ENCODE results near the gene FAM135A. TPM values are rescaled to one million over a fixed set of nuclear protein-coding genes. Genes with fewer than 3 reads are reported as not detected.

Gene FAM135A
- total RNA-seq, 6 donors from 2014 or later, result 13.7 to 57.9 (median 29.2) TPM

- no peak overlapping the region for H3K4me3 ChIP-seq
- H3K27me3 ChIP-seq, result no peaks in the 10 kb centered on the region
- H3K27ac ChIP-seq, result peak overlapping the region in 2 of 4 donors; percentile 8 to 52
- DNase-seq (peak in 1 of 2 donors; percentile 82), ATAC-seq (ENCODE audit: low FRiP score in 2 of 2) (peak in 1 of 2 donors; percentile 65)
- H3K4me1 ChIP-seq, result peaks cover 0 to 9% (median 4%) of the 10 kb centered on the region in 4 donors
- H3K36me3 ChIP-seq, result no peaks in the 10 kb centered on the region
- peak in 1 of 4 donors; percentile 8 for TF ChIP-seq EP300 (IDR thresholded peaks at IDR 0.05)
- TF ChIP-seq POLR2AphosphoS5 (IDR thresholded peaks at IDR 0.05), result peak in 1 of 2 donors; percentile 26
- TF ChIP-seq, protein P1, sequence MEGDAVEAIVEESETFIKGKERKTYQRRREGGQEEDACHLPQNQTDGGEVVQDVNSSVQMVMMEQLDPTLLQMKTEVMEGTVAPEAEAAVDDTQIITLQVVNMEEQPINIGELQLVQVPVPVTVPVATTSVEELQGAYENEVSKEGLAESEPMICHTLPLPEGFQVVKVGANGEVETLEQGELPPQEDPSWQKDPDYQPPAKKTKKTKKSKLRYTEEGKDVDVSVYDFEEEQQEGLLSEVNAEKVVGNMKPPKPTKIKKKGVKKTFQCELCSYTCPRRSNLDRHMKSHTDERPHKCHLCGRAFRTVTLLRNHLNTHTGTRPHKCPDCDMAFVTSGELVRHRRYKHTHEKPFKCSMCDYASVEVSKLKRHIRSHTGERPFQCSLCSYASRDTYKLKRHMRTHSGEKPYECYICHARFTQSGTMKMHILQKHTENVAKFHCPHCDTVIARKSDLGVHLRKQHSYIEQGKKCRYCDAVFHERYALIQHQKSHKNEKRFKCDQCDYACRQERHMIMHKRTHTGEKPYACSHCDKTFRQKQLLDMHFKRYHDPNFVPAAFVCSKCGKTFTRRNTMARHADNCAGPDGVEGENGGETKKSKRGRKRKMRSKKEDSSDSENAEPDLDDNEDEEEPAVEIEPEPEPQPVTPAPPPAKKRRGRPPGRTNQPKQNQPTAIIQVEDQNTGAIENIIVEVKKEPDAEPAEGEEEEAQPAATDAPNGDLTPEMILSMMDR (IDR thresholded peaks at IDR 0.05), result no peak
- TF ChIP-seq POLR2A (IDR thresholded peaks at IDR 0.05), result peak in 1 of 4 donors; percentile 20
- no peaks in the 10 kb centered on the region for H3K9me3 ChIP-seq
- whole genome bisulfite sequencing, 2 donors, result 80 to 87% methylated on average over 20 of the region's 20 CpGs
Measured at GRCh38 chr6:70394518-70395300, 18.6 kb upstream of the FAM135A start.

DNA sequence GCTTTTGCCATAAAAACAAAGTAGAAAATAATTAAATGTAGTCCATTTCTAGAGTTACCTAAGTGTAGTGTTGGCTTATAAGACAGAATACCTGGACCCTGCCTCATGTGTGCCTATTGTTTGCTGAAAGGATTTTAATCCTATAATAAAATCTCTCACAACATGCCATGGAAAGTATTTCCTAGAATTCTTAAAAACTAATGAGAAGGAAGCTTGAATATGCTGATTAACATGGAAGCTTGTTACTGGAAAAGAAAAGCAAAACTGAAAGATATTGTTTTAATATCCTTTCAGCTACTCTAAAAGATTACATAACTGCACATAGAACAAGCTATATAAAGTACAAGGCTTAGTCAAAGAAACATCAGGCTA, 18.0 kb upstream of the FAM135A start:
- ATAC-seq (ENCODE audit: low FRiP score in 2 of 2), result no peak
- no peaks in the 10 kb centered on the region for H3K27me3 ChIP-seq

GRCh38 chr6:70396163-70396562, 17.1 kb upstream of the FAM135A start:
- no peak for ATAC-seq (ENCODE audit: low FRiP score in 2 of 2)

More for the DNA sequence above, 18.0 kb upstream of the FAM135A start:
- Histone ChIP-seq H3K4me3 (no peak overlapping the region), H3K36me3 (no peaks in the 10 kb centered on the region), H3K9me3 (no peaks in the 10 kb centered on the region), H3K27ac (peak overlapping the region in 1 of 4 donors; percentile 8), H3K4me1 (peaks cover 0 to 9% (median 4%) of the 10 kb centered on the region in 4 donors)
- TF ChIP-seq POLR2AphosphoS5 (IDR thresholded peaks at IDR 0.05), result no peak
- no peak for TF ChIP-seq POLR2A (IDR thresholded peaks at IDR 0.05)
- no peak for TF ChIP-seq EP300 (IDR thresholded peaks at IDR 0.05)
- TF ChIP-seq, protein P1 (IDR thresholded peaks at IDR 0.05), result no peak
- DNase-seq, result no peak

GRCh38 chr6:70396796-70397729, 16.2 kb upstream of the FAM135A start:
- peak overlapping the region; percentile 11 to 73 (median 54) for H3K27ac ChIP-seq

More at GRCh38 chr6:70396163-70396562, 17.1 kb upstream of the FAM135A start:
- no peaks in the 10 kb centered on the region for H3K27me3 ChIP-seq
- TF ChIP-seq, protein P1 (IDR thresholded peaks at IDR 0.05), result no peak
- TF ChIP-seq POLR2A (IDR thresholded peaks at IDR 0.05), result no peak
- no peak for TF ChIP-seq POLR2AphosphoS5 (IDR thresholded peaks at IDR 0.05)
- TF ChIP-seq EP300 (IDR thresholded peaks at IDR 0.05), result no peak
- no peaks in the 10 kb centered on the region for H3K9me3 ChIP-seq
- DNase-seq, result no peak
- H3K27ac ChIP-seq, result no peak overlapping the region
- 43 to 50% methylated on average over 1 of the region's 1 CpG for WGBS, 2 donors
- peaks cover 0 to 9% (median 4%) of the 10 kb centered on the region in 4 donors for H3K4me1 ChIP-seq
- H3K36me3 ChIP-seq, result no peaks in the 10 kb centered on the region
- H3K4me3 ChIP-seq, result no peak overlapping the region

More at GRCh38 chr6:70396796-70397729, 16.2 kb upstream of the FAM135A start:
- peaks cover 0 to 9% (median 4%) of the 10 kb centered on the region in 4 donors for H3K4me1 ChIP-seq
- H3K9me3 ChIP-seq, result no peaks in the 10 kb centered on the region
- DNase-seq (no peak), ATAC-seq (ENCODE audit: low FRiP score in 2 of 2) (peak in 1 of 2 donors; percentile 30)
- WGBS, 2 donors, result 49 to 59% methylated on average over 10 of the region's 10 CpGs
- no peaks in the 10 kb centered on the region for H3K36me3 ChIP-seq
- TF ChIP-seq, protein P1 (IDR thresholded peaks at IDR 0.05), result no peak
- no peak for TF ChIP-seq EP300 (IDR thresholded peaks at IDR 0.05)
- TF ChIP-seq POLR2AphosphoS5 (IDR thresholded peaks at IDR 0.05), result no peak
- TF ChIP-seq POLR2A (IDR thresholded peaks at IDR 0.05), result no peak
- H3K4me3 ChIP-seq, result no peak overlapping the region
- H3K27me3 ChIP-seq, result no peaks in the 10 kb centered on the region

Measured in upper lobe of left lung (tissue), 6 donors.